ENCODE measurements around the gene MOBP. TPM values are rescaled to one million over a fixed set of nuclear protein-coding genes. Genes with fewer than 3 reads are reported as not detected.
"Not testable (repeated sequence)": the region's sequence is repeated elsewhere in the genome, so short reads cannot be mapped to it uniquely, and the experiment has no call there.

The MOBP gene
- total RNA-seq: 0.16 TPM
- not detected for polyA plus RNA-seq (ENCODE audit: insufficient read depth, low read depth, low replicate concordance)
- long read RNA-seq, donor 1: 0 reads
- long read RNA-seq, donor 2: 0 reads
- long read RNA-seq, donor 3: 0 reads
- long read RNA-seq, donor 4: 0 reads
- long read RNA-seq, donor 5: 0 reads
- long read RNA-seq, donor 6: 0 reads
- long read RNA-seq, donor 7: 0 reads
- long read RNA-seq, donor 8: 0 reads
- long read RNA-seq, donor 9: 0 reads
- long read RNA-seq, donor 10: 0 reads

GRCh38 chr3:39467394-39468107, at the start of gene MOBP:
TSS of gene MOBP (plus strand) at chr3:39467680. CDS start at chr3:39502070, 34,390 bp downstream.
- Histone ChIP-seq H3K9me3 (ENCODE audit: control insufficient read depth in 2 of 3, insufficient read depth in 1 of 3, low read length in 3 of 3) (no peaks in the 10 kb centered on the region), H3K27me3 (ENCODE audit: control insufficient read depth, insufficient read depth, low read length) (no peaks in the 10 kb centered on the region), H3K4me3 (ENCODE audit: low read length in 3 of 3) (no peak within 1 kb of the TSS), H3K4me1 (ENCODE audit: control insufficient read depth in 2 of 3, insufficient read depth in 2 of 3, low read depth in 1 of 3, low read length in 3 of 3) (no peaks in the 10 kb centered on the region), H3K9ac (ENCODE audit: low read length in 3 of 3) (no peak within 1 kb of the TSS), H3K27ac (ENCODE audit: low read depth in 2 of 2, low read length in 2 of 2) (no peak within 1 kb of the TSS), H3K36me3 (ENCODE audit: control insufficient read depth in 2 of 3, insufficient read depth in 3 of 3, low read length in 3 of 3) (no peaks in the 10 kb centered on the region)
- intact Hi-C loops (cut with DNase I): no loop called here
- FAIRE-seq (no peak), DNase-seq (no peak)
- TF ChIP-seq CTCF (IDR thresholded peaks at IDR 0.05; ENCODE audit: borderline replicate concordance, extremely low read depth, insufficient read depth): no peak

- H3K9ac ChIP-seq (ENCODE audit: low read length in 3 of 3); FAIRE-seq: not testable (repeated sequence)
Measured at GRCh38 chr3:39418556-39419225, 48.8 kb upstream of the MOBP start.

GRCh38 chr3:39419742-39420315, 47.7 kb upstream of the MOBP start:
- no peak overlapping the region for H3K9ac ChIP-seq (ENCODE audit: low read length in 3 of 3)
- H3K27ac ChIP-seq (ENCODE audit: low read depth in 2 of 2, low read length in 2 of 2): no peak overlapping the region
- no peaks in the 10 kb centered on the region for H3K36me3 ChIP-seq (ENCODE audit: control insufficient read depth in 2 of 3, insufficient read depth in 3 of 3, low read length in 3 of 3)
- H3K4me1 ChIP-seq (ENCODE audit: control insufficient read depth in 2 of 3, insufficient read depth in 2 of 3, low read depth in 1 of 3, low read length in 3 of 3): no peaks in the 10 kb centered on the region
- DNase-seq: no peak
- intact Hi-C loops (cut with DNase I): no loop called here
- FAIRE-seq: no peak
- H3K27me3 ChIP-seq (ENCODE audit: control insufficient read depth, insufficient read depth, low read length): no peaks in the 10 kb centered on the region
- no peak for TF ChIP-seq CTCF (IDR thresholded peaks at IDR 0.05; ENCODE audit: borderline replicate concordance, extremely low read depth, insufficient read depth)
- H3K9me3 ChIP-seq (ENCODE audit: control insufficient read depth in 2 of 3, insufficient read depth in 1 of 3, low read length in 3 of 3): no peaks in the 10 kb centered on the region
- H3K4me3 ChIP-seq (ENCODE audit: low read length in 3 of 3): no peak overlapping the region

More at GRCh38 chr3:39418556-39419225, 48.8 kb upstream of the MOBP start:
- H3K27ac ChIP-seq (ENCODE audit: low read depth in 2 of 2, low read length in 2 of 2); intact Hi-C loops (cut with DNase I); H3K4me1 ChIP-seq (ENCODE audit: control insufficient read depth in 2 of 3, insufficient read depth in 2 of 3, low read depth in 1 of 3, low read length in 3 of 3); H3K27me3 ChIP-seq (ENCODE audit: control insufficient read depth, insufficient read depth, low read length); DNase-seq; H3K4me3 ChIP-seq (ENCODE audit: low read length in 3 of 3); H3K9me3 ChIP-seq (ENCODE audit: control insufficient read depth in 2 of 3, insufficient read depth in 1 of 3, low read length in 3 of 3); H3K36me3 ChIP-seq (ENCODE audit: control insufficient read depth in 2 of 3, insufficient read depth in 3 of 3, low read length in 3 of 3): not testable (repeated sequence)

- DNase-seq (no peak), FAIRE-seq (no peak)
- Histone ChIP-seq H3K9me3 (ENCODE audit: control insufficient read depth in 2 of 3, insufficient read depth in 1 of 3, low read length in 3 of 3) (no peaks in the 10 kb centered on the region), H3K27ac (ENCODE audit: low read depth in 2 of 2, low read length in 2 of 2) (no peak overlapping the region), H3K9ac (ENCODE audit: low read length in 3 of 3) (no peak overlapping the region), H3K27me3 (ENCODE audit: control insufficient read depth, insufficient read depth, low read length) (no peaks in the 10 kb centered on the region), H3K36me3 (ENCODE audit: control insufficient read depth in 2 of 3, insufficient read depth in 3 of 3, low read length in 3 of 3) (no peaks in the 10 kb centered on the region), H3K4me1 (ENCODE audit: control insufficient read depth in 2 of 3, insufficient read depth in 2 of 3, low read depth in 1 of 3, low read length in 3 of 3) (no peaks in the 10 kb centered on the region), H3K4me3 (ENCODE audit: low read length in 3 of 3) (no peak overlapping the region)
- intact Hi-C loops (cut with DNase I): no loop called here
- TF ChIP-seq CTCF (IDR thresholded peaks at IDR 0.05; ENCODE audit: borderline replicate concordance, extremely low read depth, insufficient read depth): no peak
Measured at GRCh38 chr3:39420543-39420942, 46.9 kb upstream of the MOBP start.
